ENCODE results near the gene AFAP1.

DNA sequence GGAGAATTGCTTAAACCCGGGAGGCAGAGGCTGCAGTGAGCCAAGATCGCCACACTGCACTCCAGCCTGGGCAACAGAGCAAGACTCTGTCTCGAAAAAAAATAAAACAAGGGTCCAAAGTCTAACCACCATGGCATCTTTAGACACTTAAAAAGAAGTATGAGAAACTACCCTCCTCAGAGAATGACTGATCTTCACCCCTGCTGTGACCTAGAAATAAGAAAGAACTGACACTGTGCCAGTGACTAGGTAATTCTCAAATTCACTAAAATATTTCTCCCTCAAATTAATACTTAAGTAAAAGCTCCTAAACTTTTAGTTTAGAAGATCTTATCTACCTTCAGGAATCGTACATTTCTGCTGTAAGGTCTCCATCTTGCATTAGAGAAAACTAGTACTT, 80.3 kb downstream of the AFAP1 start:
- TF ChIP-seq, protein P1, sequence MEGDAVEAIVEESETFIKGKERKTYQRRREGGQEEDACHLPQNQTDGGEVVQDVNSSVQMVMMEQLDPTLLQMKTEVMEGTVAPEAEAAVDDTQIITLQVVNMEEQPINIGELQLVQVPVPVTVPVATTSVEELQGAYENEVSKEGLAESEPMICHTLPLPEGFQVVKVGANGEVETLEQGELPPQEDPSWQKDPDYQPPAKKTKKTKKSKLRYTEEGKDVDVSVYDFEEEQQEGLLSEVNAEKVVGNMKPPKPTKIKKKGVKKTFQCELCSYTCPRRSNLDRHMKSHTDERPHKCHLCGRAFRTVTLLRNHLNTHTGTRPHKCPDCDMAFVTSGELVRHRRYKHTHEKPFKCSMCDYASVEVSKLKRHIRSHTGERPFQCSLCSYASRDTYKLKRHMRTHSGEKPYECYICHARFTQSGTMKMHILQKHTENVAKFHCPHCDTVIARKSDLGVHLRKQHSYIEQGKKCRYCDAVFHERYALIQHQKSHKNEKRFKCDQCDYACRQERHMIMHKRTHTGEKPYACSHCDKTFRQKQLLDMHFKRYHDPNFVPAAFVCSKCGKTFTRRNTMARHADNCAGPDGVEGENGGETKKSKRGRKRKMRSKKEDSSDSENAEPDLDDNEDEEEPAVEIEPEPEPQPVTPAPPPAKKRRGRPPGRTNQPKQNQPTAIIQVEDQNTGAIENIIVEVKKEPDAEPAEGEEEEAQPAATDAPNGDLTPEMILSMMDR (IDR thresholded peaks at IDR 0.05): no peak
- no peak for TF ChIP-seq POLR2A (IDR thresholded peaks at IDR 0.05)

Measured in uterus (tissue), 2 donors.